ENCODE measurements around the gene DMAC2.
A peak's percentile ranks its signal among the peaks of the same experiment; 100 is the strongest.
"Not testable (repeated sequence)": the region's sequence is repeated elsewhere in the genome, so short reads cannot be mapped to it uniquely, and the experiment has no call there.

The DMAC2 gene

DNA sequence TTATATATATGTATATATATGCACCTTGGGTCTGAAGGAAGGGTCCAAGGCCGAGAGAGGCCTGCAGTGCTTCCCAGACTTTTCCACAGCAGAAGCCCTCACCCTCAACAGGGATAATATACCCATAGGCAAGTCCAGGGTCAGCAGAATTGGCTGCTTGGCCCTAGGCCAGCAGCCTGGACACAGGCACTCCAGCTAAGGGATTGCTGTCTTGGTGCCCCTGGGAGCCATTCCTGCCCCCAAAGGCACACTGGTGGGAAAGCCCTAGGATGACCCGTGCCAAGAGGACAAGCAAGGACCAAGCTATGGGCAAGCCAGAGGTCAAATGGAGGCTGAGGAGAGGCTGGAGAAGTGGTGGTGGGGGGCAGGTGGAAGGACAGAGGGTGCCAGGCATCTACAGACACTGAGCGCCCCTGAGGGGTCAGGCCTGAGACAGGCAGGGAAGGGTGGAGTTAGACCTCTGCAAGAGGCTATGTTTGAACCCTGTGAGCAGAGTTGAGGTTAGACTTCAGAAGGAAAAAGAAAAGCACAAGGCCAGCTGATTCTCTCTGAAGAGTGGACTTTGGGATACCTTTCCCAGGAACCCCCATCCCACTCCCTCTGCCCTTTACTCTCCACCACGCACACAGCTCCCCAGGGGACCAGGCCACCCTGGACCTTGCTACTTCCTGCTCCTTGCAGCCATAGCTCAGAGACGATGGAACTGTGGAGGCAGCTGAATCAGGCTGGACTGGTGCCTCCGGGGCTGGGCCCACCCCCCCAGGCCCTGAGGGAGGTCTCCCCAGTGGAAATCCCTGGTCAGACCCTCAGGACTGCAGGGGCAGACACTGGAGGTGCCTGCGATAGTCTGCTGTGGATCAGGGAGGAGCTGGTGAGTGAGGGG, 3.0 kb upstream of the DMAC2 start, which contains the start of gene ERICH4:
ERICH4 (plus strand) TSS at position 684 of the 883 bp plus-strand sequence; CDS start at position 698, 14 bp downstream.
- DNase-seq = no peak

DNA sequence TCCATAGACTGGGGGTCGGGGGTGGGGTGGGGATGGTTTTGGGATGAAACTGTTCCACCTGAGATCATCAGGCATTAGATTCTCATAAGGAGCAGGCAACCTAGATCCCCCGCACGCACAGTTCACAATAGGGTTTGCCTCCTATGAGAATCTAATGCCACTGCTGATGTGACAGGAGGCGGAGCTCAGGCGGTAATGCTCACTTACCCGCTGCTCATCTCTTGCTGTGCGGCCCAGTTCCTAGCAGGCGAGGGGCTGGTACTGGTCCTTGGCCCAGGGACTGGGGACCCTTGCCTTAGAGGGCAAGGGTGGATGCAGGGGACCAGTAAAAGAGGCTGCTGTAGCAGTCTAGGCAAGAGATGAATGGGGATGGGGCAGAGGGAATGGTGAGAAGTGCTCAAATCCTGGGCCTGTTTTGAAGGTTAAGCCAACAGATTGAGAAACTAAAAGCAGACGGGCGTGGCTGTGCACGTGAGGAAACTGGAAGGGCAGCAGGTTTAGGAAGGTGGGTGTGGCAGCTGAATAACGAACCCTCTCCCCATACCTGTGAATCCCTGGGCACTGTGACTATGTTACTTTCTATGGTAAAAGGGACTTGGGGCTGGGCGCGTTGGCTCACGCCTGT, 1.7 kb upstream of the DMAC2 start:
- no peak for DNase-seq

DNA sequence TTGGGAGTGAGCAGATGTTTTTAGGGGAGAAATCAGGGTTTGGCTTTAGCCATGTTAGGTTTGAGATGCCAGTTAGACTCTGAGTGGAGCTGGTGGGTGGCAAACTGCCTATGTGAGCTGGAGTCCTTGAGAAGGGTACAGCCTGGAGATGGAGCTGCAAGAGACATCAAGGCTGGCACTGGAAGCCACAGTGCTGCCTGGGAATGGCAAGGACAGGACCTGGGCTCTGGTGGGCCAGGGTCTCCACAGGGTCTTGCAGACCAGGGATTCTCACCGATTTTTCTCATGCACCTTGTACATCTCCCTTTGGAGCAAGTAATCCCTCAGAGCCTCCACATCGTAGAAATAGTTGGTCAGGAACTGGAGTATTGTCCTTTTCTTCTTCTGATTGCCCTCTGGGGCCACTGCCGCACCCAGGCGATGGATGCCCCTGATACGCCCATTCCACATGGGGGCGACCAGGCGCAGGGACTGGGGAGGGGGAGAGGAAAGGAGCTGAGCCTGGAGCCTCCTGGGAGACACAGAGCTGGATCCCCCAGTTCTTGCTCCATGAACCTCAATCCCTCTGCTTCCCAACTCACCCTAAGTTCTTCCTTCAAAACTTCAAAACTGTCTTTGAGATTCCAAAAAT, 1.7 kb downstream of the DMAC2 start:
- no peak for DNase-seq

DNA sequence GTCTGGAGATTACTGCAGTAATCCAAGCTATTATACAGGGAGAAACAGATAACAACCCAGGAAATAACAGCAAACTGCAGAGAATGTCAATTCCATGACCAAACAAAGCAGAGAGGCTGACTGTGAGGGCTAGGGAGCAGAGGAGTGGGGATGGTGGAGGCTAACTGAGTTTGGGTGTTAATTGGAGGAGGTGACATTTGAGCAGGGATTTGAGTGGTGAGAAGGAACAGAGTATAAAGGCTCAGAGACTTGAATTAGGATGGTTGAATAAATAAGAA, 3.1 kb downstream of the DMAC2 start:
- no peak for DNase-seq

DNA sequence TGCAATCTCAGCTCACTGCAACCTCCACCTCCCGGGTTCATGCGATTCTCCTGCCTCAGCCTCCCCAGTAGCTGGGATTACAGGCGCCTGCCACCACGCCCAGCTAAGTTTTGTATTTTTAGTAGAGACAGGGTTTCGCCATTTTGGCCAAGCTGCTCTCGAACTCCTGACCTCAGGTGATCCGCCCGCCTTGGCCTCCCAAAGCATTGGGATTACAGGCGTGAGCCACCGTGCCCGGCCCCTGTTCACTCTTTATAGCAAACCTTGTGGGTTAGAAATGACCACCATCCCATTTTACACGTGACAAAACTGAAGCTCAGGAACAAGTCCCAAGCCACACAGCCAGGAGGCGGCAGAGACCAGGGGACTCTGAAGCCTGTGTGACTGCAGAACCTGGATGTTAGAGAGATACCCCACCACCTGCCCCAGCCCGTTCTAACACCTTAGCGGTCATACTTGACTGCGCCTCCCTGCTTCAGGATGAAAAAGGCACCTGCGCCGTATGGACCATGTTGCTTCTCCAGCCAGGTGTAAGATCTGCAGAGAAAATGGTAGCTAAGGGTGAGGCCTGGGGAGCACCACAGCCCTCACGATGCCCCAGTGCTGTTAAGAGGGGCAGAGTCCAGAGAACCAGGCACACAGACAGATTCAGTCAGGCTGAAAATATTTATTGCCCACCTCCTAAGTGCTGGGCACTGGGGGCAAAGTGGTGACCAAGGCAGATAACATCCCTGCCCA, 3.6 kb downstream of the DMAC2 start:
- DNase-seq = no peak

DNA sequence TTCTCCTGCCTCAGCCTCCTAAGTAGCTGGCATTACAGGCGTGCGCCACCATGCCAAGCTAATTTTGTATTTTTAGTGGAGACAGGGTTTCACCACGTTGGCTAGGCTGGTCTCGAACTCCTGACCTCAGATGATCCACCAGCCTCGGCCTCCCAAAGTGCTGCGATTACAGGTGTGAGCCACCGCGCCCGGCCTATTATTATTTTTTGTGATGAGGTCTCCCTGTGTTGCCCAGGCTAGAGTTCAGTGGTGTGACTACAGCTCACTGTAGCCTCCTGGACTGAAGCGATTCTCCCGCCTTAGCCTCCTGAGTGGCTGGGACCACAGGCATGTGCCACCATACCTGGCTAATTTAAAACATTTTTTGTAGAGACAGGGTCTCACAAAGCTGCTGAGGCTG, 4.3 kb downstream of the DMAC2 start:
- DNase-seq = not testable (repeated sequence)

DNA sequence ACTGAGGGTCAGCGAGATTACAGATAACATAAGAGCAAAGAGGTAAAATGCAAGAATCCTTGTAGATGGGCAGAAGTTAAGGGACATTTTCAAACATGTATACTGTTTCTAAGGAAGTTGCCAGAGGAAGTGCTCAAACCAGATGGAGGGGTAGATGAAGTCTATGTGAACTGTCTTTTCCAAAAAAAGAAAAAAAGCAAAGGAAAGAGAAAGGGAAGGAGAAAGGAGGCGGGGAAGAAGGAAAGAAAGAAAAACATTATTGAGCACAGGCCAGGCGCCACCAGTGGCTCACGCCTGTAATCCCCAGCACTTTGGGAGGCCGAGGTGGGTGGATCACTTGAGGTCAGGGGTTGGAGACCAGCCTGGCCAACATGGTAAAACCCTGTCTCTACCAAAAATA, 5.3 kb downstream of the DMAC2 start:
- DNase-seq = no peak

DNA sequence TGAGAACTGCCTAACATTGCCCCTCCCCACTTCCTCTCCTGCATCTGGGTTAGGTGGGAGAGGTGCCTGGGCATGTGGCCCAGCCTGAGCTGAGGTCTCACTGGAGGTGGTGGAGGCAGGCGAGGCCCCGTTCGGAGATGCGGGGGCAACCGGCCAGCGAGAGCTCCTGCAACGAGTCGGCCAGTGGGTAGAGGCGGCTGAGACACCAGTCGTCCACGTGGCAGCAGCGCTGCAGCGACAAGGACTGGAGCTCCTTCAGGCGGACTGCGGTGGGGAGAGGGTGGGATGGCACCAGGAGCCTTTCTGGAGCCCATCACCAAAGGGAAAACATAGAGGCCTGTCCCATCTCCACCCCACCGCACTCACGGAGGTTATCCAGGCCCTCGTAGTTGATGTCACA, 6.5 kb downstream of the DMAC2 start:
- no peak for DNase-seq

DNA sequence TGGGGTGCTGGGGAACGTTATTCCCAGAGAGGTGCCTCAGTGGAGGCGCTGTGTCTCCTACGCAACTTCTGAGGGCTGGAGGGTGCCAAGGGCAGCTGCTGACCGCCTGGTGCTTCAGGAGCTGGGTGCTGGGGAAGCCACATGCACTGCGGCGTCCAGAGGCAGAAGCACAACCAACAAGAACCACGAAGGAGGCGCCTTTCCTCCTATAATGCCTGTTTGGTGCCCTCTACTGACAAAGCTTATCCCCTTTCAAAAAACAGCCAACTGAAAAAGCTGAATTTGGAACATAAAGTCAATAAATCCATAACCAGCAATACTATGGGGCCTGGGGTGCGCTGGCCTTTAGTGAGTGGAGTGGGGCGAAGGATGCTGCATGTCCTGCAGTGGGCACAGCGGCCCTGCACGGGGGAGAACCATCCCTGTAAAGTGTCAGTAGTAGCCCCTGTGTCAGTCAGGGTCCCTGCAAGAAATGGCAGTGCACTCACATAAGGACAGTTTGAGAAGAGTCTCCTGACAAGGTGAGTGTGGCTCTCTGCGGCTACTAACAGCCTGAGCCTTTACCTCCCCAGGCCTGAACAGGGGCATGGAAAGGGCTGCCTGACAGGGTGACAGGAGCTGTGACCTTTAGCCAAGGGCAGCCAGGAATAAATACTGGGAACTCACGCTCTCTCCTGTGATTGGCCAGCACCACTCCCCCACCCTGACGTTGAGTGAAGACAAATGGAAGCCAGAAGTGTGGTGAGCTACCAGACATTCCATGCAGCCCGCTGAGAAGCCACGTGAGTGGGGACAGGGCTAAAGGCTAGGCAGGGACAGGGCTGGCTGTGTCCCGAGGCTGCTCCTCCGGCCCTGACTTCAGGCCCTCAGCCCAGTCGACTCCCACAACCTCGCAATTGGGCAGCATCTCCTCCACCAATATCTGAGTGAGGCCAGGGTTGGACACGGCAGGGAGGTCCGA, 8.0 kb downstream of the DMAC2 start:
- DNase-seq = no peak

DNA sequence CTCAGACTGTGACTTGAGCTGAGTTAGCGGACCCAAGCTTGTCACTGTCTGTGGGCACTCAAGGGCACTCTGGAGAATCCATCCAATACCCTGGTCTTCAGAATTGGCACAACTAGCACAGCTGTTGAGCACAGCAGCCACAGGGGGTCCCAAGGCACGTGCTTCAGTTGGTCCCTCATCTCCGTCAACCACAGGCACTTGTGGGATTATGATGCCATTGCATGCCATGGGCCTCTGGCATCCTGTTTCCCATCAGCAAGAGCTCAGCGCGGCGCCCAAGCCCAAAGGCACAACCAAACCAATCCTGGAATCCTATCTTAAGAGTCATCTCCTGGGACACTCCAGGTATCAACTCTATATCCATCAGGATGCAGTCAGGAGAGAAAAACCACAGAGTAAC, 8.8 kb downstream of the DMAC2 start:
- DNase-seq = no peak

DNA sequence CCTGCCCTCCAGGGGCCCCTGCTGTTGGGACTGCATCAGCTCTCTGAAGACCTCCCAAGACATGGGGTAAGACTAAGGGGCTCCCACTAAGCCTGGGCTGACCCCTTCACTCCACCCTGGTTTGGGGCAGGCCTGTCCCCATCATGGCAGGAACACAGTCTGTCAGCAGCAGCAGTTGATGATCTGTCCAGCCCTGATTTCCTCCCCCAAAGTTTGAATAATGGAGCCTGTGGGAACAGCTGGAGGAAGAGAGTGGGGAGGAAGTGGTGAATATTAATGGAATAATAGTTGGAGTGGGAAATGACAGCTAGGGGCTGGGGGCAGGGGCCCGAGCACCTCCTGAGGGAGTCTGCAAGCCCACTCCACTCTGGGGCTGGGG, 11.2 kb downstream of the DMAC2 start:
- no peak for DNase-seq

DNA sequence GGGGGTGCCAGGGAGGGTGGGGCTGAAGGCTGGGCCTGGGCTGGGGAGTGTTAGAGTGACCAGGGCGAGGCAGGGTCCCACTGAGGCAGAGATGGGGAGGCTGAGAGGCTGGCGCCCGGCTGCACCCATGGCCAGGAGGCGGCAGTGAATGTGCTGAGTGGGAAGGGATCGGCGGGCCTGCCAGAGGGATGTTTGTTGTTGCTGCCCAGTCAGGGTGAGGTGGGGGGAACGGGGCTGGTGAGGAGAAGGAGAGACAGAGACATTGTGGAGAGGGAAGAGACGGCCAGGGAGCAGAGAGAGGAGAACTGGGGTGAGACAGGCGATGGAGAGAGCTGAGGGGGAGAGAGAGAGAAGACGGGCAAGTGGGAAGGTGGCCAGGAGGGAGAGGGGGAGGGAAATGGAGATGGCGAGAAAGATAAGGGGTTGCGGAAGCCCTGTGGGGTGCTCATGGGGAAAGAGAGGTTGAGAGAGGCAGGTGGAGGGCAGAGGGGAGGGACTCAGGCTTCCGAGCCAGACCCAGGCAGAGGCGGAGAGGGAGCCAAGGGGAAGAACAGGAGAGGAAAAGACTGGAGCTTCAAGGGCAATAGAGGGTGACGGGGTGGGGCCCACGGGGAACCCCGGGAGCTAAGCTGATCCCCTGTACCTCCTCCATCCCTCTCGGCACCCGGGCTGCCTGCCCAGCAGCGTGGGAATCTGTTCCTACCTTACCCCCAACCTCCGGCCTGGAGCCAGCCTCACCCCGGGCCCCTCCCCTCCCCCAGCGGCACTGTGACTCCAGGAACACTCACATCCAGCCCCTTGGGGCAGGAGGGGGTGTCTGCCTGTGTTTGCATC, 11.8 kb downstream of the DMAC2 start:
- peak; percentile 38 to 56 (median 44) for DNase-seq

DNA sequence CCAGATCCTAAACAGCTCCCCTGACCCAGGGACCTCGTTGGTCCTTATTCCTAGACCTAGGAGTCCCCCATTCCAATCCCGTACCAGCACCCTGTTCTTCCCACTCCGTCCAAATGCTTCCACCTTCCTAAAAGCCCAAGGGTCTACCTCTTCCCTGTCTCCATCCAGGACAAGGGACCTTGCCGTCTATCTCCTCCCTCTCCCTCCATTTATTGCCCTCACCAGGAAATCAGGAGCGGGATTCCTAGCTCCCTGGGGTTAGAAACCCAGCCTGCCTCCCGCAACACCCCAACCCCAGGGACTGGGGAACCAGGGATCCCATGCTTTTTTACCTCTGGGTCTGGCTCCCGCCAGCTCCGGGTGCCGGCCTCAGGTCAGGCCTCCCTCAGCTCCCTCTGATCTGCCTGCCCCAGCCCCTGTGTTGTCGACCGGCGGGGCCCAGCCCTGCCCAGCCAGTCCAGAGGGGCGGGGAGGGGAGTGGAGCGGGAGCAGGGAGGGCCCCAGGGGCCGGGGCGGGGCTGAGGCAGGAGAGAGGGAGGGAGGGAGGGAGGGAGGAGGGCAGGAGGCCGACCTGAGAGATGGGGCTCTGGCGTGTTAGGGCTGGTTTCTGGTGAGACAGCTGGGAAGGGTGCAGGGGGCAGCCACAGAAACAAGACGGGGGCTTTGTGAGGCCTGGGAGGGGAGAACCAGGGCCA, 12.6 kb downstream of the DMAC2 start, which contains the start of gene B3GNT8:
B3GNT8 (minus strand) TSS at position 423 of the 695 bp plus-strand sequence. CDS start 596 bp downstream, outside the sequence.
- DNase-seq = peak; percentile 19 to 53 (median 38)

DNA sequence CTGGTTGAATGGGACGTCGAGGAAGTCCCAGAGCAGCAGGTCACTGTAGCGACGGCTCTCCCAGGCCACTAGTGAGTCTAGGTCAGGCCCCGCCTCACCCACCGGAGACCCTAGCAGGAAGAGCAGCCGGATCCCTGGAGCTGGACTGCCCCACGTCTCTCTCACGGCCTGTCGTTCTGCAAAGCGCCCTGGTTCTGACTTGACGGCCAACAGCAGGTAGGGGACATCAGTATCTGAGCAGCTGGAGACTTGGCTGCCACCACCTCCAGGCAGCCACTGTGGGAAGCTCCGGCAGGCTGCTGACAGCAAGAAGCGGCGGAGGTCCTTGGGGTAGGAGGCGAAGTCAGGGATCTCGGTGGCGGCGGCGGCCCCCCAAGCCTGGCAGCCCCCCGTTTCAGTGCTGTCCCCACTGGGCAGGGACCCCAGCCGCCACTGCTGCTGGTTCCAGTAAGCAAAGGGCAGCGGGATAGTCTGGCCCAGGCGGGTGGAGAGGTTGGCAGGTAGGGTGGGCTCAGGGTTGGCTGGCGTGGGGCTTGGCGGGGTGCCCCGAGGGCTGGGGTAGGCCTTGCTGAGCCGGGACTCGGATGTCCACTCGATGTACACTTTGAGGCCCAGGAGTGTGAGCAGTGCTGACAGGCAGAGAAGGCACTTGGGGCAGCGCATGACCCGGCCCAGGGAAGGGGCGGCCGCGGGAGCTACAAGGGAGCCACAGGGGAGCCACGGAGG, 13.4 kb downstream of the DMAC2 start:
- no peak for DNase-seq

DNA sequence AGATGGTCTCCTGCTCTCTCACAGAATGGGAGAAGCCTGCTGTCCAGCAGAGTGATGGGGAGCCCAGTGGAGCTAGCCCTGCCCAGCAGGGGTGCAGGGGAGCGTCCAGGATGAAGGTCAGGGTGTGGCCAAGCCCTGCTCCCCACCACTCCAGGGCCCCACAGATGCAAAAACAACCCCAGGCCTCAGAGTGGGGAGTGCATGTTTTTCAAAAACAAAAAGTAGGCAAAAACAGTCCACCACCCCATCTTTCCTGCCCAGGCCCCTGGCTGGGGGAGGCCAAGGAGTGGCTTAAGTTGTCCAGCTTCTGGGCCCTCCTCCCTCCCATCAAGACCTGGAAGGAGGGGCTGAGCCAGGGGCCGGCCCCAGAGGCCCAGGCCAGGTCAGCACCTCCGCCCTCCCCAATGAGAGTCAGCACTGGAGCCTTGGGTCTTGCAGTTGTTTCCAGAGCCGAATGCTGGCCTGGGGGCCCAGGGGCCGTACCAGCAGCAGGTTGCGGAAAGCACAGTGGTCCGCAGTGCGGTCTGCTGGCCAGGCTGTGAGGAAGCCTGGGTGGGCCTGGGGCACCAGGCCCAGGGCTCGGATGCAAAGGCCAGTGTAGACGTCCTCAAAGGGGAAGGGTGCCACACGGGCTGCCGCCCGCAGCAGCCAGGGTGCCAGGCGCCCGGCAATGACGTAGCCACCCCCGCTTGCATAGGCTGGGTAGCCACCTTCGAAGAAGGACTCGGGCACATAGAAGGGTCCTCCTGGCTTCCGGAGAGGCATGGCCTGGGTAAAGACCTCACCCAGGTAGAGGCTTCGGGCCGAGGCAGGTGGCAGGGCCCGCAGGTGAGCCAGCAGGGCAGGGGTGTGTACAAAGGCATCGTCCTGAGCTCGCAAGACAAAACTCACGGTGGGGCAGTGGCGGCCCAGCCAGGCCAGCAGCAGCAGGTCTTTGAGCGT, 14.3 kb downstream of the DMAC2 start:
- DNase-seq = no peak

DNA sequence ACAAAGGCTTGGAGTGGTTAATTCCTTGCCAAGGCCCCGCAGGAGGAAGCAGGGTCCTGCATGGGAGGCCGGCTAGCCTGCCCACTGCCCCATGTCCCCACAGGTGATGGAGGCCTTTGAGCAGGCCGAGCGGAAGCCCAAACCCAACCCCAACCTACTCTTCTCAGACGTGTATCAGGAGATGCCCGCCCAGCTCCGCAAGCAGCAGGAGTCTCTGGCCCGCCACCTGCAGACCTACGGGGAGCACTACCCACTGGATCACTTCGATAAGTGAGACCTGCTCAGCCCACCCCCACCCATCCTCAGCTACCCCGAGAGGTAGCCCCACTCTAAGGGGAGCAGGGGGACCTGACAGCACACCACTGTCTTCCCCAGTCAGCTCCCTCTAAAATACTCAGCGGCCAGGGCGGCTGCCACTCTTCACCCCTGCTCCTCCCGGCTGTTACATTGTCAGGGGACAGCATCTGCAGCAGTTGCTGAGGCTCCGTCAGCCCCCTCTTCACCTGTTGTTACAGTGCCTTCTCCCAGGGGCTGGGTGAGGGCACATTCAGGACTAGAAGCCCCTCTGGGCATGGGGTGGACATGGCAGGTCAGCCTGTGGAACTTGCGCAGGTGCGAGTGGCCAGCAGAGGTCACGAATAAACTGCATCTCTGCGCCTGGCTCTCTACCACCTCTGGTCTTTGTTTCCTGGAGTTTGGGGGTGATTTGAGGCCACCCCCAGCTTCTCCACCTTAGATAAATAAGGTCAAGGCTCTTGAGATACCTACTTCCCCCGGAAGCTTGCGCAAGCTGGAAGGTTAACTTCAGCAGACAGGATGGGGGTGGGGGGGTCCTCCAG, 15.2 kb downstream of the DMAC2 start:
- peak in 1 of 5 donors; percentile 15 for DNase-seq

DNA sequence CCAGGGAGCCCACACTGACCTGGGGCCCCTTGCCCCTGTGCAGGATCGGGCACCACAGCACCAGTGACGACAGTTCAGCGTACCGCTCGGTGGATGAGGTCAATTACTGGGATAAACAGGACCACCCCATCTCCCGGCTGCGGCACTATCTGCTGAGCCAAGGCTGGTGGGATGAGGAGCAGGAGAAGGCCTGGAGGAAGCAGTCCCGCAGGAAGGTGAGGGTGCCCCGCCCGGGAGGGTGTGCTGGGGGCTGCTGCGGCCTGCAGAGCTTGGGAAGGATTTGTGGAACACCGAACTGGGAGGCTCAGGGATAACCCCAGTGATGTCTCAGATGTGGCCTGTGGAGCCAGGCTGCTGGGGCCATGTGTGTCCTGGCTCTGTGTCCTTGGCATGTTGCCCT, 16.8 kb downstream of the DMAC2 start:
- no peak for DNase-seq
